ENCODE data around the gene NOLC1.

DNA sequence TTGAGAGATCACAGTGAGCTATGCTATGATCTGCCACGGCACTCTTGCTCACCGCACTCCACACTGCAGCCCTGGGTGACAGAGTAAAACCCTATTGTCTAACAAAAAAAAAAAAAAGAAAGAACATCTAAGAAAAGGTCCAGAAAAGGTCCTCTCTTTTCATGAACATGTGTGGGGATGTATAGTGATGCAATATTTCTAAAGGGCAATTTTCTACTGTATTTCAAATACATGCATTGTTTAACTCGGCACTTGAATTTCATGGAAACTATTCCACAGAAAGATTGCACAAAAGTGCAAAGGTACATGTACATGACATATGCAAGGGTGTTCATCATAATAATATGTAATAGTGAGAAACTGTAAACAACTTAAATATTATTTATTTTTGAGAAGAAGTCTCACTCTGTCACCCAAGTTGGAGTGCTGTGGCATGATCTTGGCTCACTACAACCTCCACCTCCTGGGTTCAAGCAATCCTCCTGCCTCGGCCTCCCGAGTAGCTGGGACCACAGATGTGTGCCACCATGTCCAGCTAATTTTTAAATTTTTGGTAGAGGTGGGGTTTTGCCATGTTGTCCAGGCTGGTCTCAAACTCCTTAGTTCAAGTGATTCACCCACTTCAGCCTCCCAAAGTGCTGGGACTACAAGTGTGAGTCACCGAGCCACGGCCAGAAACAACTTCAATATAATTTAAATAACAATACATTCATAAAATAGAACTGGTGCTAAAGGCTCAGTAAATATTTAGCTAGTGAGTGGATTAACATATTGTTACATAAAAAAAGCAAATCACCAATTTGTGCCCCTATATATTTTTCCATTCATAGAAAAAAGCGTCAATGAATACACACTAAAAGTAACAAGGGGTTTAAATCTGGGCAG, 20.7 kb upstream of the NOLC1 start:
- TF ChIP-seq, protein P1, sequence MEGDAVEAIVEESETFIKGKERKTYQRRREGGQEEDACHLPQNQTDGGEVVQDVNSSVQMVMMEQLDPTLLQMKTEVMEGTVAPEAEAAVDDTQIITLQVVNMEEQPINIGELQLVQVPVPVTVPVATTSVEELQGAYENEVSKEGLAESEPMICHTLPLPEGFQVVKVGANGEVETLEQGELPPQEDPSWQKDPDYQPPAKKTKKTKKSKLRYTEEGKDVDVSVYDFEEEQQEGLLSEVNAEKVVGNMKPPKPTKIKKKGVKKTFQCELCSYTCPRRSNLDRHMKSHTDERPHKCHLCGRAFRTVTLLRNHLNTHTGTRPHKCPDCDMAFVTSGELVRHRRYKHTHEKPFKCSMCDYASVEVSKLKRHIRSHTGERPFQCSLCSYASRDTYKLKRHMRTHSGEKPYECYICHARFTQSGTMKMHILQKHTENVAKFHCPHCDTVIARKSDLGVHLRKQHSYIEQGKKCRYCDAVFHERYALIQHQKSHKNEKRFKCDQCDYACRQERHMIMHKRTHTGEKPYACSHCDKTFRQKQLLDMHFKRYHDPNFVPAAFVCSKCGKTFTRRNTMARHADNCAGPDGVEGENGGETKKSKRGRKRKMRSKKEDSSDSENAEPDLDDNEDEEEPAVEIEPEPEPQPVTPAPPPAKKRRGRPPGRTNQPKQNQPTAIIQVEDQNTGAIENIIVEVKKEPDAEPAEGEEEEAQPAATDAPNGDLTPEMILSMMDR (conservative IDR thresholded peaks at IDR 0.05; ENCODE audit: low read depth, low read length) = no peak
- no peak for TF ChIP-seq POLR2A (IDR thresholded peaks at IDR 0.05; ENCODE audit: low read depth, low read length)

Measured in IMR-90 (cell line).